Measurements from ENCODE around the gene PRAMEF17.
"Not testable (repeated sequence)": the region's sequence is repeated elsewhere in the genome, so short reads cannot be mapped to it uniquely, and the experiment has no call there.

PRAMEF17 gene

GRCh38 chr1:13389332-13389731 lies at the start of gene PRAMEF17:
TSS of gene PRAMEF17 (plus strand) at chr1:13389632. CDS start at chr1:13389658, 26 bp downstream.
- not testable (repeated sequence) for H3K4me1 ChIP-seq (ENCODE audit: control insufficient read depth, insufficient read depth, low read length); H3K36me3 ChIP-seq (ENCODE audit: control insufficient read depth in 2 of 2, insufficient read depth in 2 of 2, low read length in 2 of 2); H3K9me3 ChIP-seq (ENCODE audit: control insufficient read depth in 2 of 2, low read length in 2 of 2); H3K27ac ChIP-seq (ENCODE audit: low read length); H3K9ac ChIP-seq (ENCODE audit: low read length in 2 of 2); H3K27me3 ChIP-seq (ENCODE audit: control insufficient read depth in 1 of 2, insufficient read depth in 2 of 2, low read length in 2 of 2); H3K4me3 ChIP-seq (ENCODE audit: low read length in 2 of 2)

DNA sequence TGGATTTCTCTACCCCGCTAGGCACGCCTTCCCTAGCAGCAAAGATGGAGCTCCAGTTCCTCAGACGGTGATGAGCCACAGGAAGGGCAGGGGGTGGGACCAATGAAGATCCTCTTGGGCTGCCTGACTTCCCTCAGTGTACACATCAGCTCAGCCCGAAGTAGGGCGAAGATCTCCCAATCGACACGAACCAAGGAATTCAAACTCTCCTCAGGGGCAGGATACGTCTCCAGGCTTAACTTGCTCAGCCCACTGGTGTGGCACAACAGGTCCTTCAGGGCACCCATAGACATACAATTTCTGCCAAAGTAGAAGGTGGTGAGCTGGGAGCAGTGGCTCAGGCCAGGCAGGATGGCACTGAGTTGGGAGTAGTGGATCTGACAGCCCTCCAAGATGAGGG lies 46.9 kb upstream of the PRAMEF17 start:
- H3K27ac ChIP-seq (ENCODE audit: low read length); H3K4me1 ChIP-seq (ENCODE audit: control insufficient read depth, insufficient read depth, low read length); H3K27me3 ChIP-seq (ENCODE audit: control insufficient read depth in 1 of 2, insufficient read depth in 2 of 2, low read length in 2 of 2); H3K36me3 ChIP-seq (ENCODE audit: control insufficient read depth in 2 of 2, insufficient read depth in 2 of 2, low read length in 2 of 2); H3K9me3 ChIP-seq (ENCODE audit: control insufficient read depth in 2 of 2, low read length in 2 of 2); H3K4me3 ChIP-seq (ENCODE audit: low read length in 2 of 2); H3K9ac ChIP-seq (ENCODE audit: low read length in 2 of 2): not testable (repeated sequence)

GRCh38 chr1:13347034-13347433 lies 42.4 kb upstream of the PRAMEF17 start, which contains the start of gene PRAMEF14:
TSS of gene PRAMEF14 (minus strand) at chr1:13347134. CDS start at chr1:13345314, 1,820 bp downstream.
- H3K9ac ChIP-seq (ENCODE audit: low read length in 2 of 2); H3K9me3 ChIP-seq (ENCODE audit: control insufficient read depth in 2 of 2, low read length in 2 of 2); H3K4me3 ChIP-seq (ENCODE audit: low read length in 2 of 2); H3K4me1 ChIP-seq (ENCODE audit: control insufficient read depth, insufficient read depth, low read length); H3K27me3 ChIP-seq (ENCODE audit: control insufficient read depth in 1 of 2, insufficient read depth in 2 of 2, low read length in 2 of 2); H3K36me3 ChIP-seq (ENCODE audit: control insufficient read depth in 2 of 2, insufficient read depth in 2 of 2, low read length in 2 of 2); H3K27ac ChIP-seq (ENCODE audit: low read length): not testable (repeated sequence)

DNA sequence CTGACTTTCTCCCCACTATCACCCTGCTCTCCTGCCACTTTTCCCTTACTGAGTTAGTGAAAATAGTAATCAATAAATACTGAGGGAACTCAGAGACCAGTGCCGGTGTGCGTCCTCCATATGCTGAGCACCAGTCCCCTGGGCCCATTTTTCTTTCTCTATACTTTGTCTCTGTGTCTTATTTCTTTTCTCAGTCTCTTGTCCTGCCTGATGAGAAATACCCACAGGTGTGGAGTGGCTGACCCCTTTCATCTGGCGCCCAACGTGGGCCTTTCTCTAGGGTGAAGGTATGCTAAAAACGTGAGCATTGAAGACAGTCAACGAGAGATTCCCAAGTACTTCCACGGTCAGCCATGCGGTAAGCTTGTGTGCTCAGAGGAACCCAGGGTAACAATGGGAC lies 36.0 kb upstream of the PRAMEF17 start:
- not testable (repeated sequence) for H3K4me1 ChIP-seq (ENCODE audit: control insufficient read depth, insufficient read depth, low read length); H3K27me3 ChIP-seq (ENCODE audit: control insufficient read depth in 1 of 2, insufficient read depth in 2 of 2, low read length in 2 of 2); H3K9me3 ChIP-seq (ENCODE audit: control insufficient read depth in 2 of 2, low read length in 2 of 2); H3K9ac ChIP-seq (ENCODE audit: low read length in 2 of 2); H3K36me3 ChIP-seq (ENCODE audit: control insufficient read depth in 2 of 2, insufficient read depth in 2 of 2, low read length in 2 of 2); H3K27ac ChIP-seq (ENCODE audit: low read length); H3K4me3 ChIP-seq (ENCODE audit: low read length in 2 of 2)

DNA sequence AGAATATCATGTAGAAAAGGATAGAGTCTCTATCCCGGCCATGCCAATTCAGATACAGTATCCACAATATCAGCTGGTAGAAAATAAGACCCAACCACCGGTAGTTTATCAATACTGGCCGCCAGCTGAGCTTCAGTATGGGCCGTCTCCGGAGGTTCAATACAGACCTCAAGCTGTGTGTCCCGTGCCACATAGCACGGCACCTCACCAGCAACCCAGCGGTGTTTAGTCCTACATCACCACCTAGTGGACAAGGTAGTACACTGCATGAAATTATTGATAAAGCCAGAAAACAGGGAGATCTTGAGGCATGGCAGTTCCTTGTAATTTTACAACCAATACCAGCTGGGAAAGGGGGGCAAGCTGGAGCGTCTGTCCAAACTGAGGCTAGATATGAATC lies 35.0 kb upstream of the PRAMEF17 start:
- not testable (repeated sequence) for H3K36me3 ChIP-seq (ENCODE audit: control insufficient read depth in 2 of 2, insufficient read depth in 2 of 2, low read length in 2 of 2); H3K9ac ChIP-seq (ENCODE audit: low read length in 2 of 2); H3K27me3 ChIP-seq (ENCODE audit: control insufficient read depth in 1 of 2, insufficient read depth in 2 of 2, low read length in 2 of 2); H3K27ac ChIP-seq (ENCODE audit: low read length); H3K9me3 ChIP-seq (ENCODE audit: control insufficient read depth in 2 of 2, low read length in 2 of 2); H3K4me1 ChIP-seq (ENCODE audit: control insufficient read depth, insufficient read depth, low read length); H3K4me3 ChIP-seq (ENCODE audit: low read length in 2 of 2)

DNA sequence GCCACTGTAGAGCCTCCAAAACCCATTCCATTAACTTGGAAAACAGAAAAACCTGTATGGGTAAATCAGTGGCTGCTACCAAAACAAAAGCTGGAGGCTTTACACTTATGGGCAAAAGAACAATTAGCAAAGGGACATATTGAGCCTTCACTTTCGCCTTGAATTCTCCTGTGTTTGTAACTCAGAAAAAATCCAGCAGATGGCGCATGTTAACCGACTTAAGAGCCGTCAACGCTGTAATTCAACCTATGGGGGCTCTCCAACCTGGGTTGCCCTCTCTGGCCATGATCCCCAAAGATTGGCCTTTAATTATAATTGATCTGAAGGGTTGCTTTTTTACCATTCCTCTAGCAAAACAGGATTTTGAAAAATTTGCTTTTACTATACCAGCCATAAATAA lies 32.7 kb upstream of the PRAMEF17 start:
- not testable (repeated sequence) for H3K4me3 ChIP-seq (ENCODE audit: low read length in 2 of 2); H3K9ac ChIP-seq (ENCODE audit: low read length in 2 of 2); H3K36me3 ChIP-seq (ENCODE audit: control insufficient read depth in 2 of 2, insufficient read depth in 2 of 2, low read length in 2 of 2); H3K9me3 ChIP-seq (ENCODE audit: control insufficient read depth in 2 of 2, low read length in 2 of 2); H3K4me1 ChIP-seq (ENCODE audit: control insufficient read depth, insufficient read depth, low read length); H3K27ac ChIP-seq (ENCODE audit: low read length); H3K27me3 ChIP-seq (ENCODE audit: control insufficient read depth in 1 of 2, insufficient read depth in 2 of 2, low read length in 2 of 2)

DNA sequence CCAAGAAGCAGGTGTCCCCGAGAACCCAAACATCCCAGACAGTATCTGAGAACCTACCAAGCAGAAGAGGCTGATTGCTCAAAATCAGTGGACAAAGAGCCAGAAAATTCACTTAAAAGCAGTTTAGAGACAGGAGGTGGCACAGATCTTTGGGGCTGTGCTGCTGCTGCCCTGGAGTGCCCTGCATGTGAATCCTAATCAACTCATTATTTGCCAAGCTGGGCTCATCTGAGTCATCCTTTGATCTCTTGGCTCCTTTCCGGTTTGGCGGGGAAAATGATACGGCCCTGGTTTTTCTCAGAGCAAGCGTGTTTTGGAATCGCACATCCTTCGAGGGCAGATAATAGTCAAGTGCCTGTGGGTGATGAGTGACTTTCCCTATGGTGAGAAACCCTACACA lies 27.1 kb upstream of the PRAMEF17 start:
- not testable (repeated sequence) for H3K27me3 ChIP-seq (ENCODE audit: control insufficient read depth in 1 of 2, insufficient read depth in 2 of 2, low read length in 2 of 2); H3K9ac ChIP-seq (ENCODE audit: low read length in 2 of 2); H3K27ac ChIP-seq (ENCODE audit: low read length); H3K9me3 ChIP-seq (ENCODE audit: control insufficient read depth in 2 of 2, low read length in 2 of 2); H3K36me3 ChIP-seq (ENCODE audit: control insufficient read depth in 2 of 2, insufficient read depth in 2 of 2, low read length in 2 of 2); H3K4me1 ChIP-seq (ENCODE audit: control insufficient read depth, insufficient read depth, low read length); H3K4me3 ChIP-seq (ENCODE audit: low read length in 2 of 2)

DNA sequence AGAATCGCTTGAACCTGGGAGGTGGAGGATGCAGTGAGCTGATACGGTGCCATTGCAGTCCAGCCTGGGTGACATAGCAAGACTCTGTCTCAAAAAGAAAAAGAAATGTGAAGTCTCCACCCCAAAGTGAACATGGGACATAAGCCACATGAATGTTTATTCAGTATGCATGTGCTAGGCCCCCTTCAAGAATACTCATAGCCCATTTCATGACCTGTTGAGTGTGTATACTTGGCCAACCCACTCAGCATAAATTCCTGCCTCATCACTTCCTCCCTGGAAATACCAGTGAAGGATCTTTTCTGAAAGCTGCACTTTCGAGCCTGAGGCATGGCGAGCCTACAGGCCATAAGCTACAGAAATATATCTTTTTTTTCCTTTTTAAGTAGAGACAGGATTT lies 24.5 kb upstream of the PRAMEF17 start:
- H3K9ac ChIP-seq (ENCODE audit: low read length in 2 of 2); H3K27ac ChIP-seq (ENCODE audit: low read length); H3K9me3 ChIP-seq (ENCODE audit: control insufficient read depth in 2 of 2, low read length in 2 of 2); H3K4me3 ChIP-seq (ENCODE audit: low read length in 2 of 2); H3K4me1 ChIP-seq (ENCODE audit: control insufficient read depth, insufficient read depth, low read length); H3K36me3 ChIP-seq (ENCODE audit: control insufficient read depth in 2 of 2, insufficient read depth in 2 of 2, low read length in 2 of 2); H3K27me3 ChIP-seq (ENCODE audit: control insufficient read depth in 1 of 2, insufficient read depth in 2 of 2, low read length in 2 of 2): not testable (repeated sequence)

GRCh38 chr1:13366536-13366935 lies 22.9 kb upstream of the PRAMEF17 start:
- not testable (repeated sequence) for H3K27me3 ChIP-seq (ENCODE audit: control insufficient read depth in 1 of 2, insufficient read depth in 2 of 2, low read length in 2 of 2); H3K27ac ChIP-seq (ENCODE audit: low read length); H3K4me3 ChIP-seq (ENCODE audit: low read length in 2 of 2); H3K9ac ChIP-seq (ENCODE audit: low read length in 2 of 2); H3K4me1 ChIP-seq (ENCODE audit: control insufficient read depth, insufficient read depth, low read length); H3K36me3 ChIP-seq (ENCODE audit: control insufficient read depth in 2 of 2, insufficient read depth in 2 of 2, low read length in 2 of 2); H3K9me3 ChIP-seq (ENCODE audit: control insufficient read depth in 2 of 2, low read length in 2 of 2)

DNA sequence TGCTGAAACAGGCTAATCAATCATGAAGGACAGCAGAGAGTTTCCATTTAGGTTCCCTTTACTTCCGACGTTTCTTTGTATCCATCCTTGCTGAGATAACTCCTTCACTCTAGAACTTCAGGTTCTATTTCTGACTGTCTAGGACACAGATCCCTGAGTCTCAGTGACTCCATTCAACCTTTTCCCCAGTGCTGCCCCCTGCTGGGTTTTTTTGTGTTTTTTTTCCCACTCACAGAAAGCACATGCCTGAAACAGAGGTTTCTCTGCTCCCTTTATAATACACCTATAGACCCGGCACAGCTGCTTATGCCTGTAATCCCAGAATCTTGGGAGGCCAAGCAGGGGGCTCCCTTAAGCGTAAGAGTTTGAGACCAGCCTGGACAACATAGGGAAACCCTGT lies 20.9 kb upstream of the PRAMEF17 start:
- H3K9ac ChIP-seq (ENCODE audit: low read length in 2 of 2); H3K27ac ChIP-seq (ENCODE audit: low read length); H3K36me3 ChIP-seq (ENCODE audit: control insufficient read depth in 2 of 2, insufficient read depth in 2 of 2, low read length in 2 of 2); H3K27me3 ChIP-seq (ENCODE audit: control insufficient read depth in 1 of 2, insufficient read depth in 2 of 2, low read length in 2 of 2); H3K4me3 ChIP-seq (ENCODE audit: low read length in 2 of 2); H3K9me3 ChIP-seq (ENCODE audit: control insufficient read depth in 2 of 2, low read length in 2 of 2); H3K4me1 ChIP-seq (ENCODE audit: control insufficient read depth, insufficient read depth, low read length): not testable (repeated sequence)

- not testable (repeated sequence) for H3K9ac ChIP-seq (ENCODE audit: low read length in 2 of 2); H3K4me1 ChIP-seq (ENCODE audit: control insufficient read depth, insufficient read depth, low read length); H3K36me3 ChIP-seq (ENCODE audit: control insufficient read depth in 2 of 2, insufficient read depth in 2 of 2, low read length in 2 of 2); H3K9me3 ChIP-seq (ENCODE audit: control insufficient read depth in 2 of 2, low read length in 2 of 2); H3K27ac ChIP-seq (ENCODE audit: low read length); H3K27me3 ChIP-seq (ENCODE audit: control insufficient read depth in 1 of 2, insufficient read depth in 2 of 2, low read length in 2 of 2); H3K4me3 ChIP-seq (ENCODE audit: low read length in 2 of 2)
Measured at GRCh38 chr1:13378983-13379382, 10.4 kb upstream of the PRAMEF17 start.

- not testable (repeated sequence) for H3K36me3 ChIP-seq (ENCODE audit: control insufficient read depth in 2 of 2, insufficient read depth in 2 of 2, low read length in 2 of 2); H3K9me3 ChIP-seq (ENCODE audit: control insufficient read depth in 2 of 2, low read length in 2 of 2); H3K4me1 ChIP-seq (ENCODE audit: control insufficient read depth, insufficient read depth, low read length); H3K4me3 ChIP-seq (ENCODE audit: low read length in 2 of 2); H3K27me3 ChIP-seq (ENCODE audit: control insufficient read depth in 1 of 2, insufficient read depth in 2 of 2, low read length in 2 of 2); H3K9ac ChIP-seq (ENCODE audit: low read length in 2 of 2); H3K27ac ChIP-seq (ENCODE audit: low read length)
Measured at GRCh38 chr1:13380380-13380779, 9.1 kb upstream of the PRAMEF17 start.
